ENCODE data around the gene IGF1R.
"Not testable (repeated sequence)": the region's sequence is repeated elsewhere in the genome, so short reads cannot be mapped to it uniquely, and the experiment has no call there.

Gene IGF1R

DNA sequence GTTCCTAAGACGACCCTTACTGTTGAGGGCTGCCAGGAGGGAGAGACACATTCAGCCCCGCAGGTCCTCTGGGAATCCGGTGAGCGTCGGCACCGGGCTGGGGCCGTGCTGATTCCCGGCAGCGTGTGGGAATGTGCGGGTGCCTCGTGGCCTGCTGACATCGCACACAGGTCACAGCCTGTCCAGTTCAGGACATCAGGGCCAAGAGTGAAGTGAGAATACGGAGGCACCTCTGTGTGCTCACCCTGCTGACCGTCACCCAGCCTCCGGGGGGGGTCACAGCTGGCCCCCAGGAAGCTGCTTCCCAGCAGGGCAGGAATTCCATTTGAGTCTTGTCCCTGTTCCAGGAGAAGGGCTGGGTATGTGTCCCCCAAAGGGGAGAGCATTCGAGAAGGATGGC is 305.6 kb downstream of the IGF1R start:
- DNase-seq, result no peak

GRCh38 chr15:98954411-98954810 is 306.1 kb downstream of the IGF1R start:
- DNase-seq, result no peak

- no peak for DNase-seq
Measured at GRCh38 chr15:98955331-98955730, 307.0 kb downstream of the IGF1R start.

GRCh38 chr15:98955961-98956723 is 307.8 kb downstream of the IGF1R start:
- DNase-seq, result no peak

DNA sequence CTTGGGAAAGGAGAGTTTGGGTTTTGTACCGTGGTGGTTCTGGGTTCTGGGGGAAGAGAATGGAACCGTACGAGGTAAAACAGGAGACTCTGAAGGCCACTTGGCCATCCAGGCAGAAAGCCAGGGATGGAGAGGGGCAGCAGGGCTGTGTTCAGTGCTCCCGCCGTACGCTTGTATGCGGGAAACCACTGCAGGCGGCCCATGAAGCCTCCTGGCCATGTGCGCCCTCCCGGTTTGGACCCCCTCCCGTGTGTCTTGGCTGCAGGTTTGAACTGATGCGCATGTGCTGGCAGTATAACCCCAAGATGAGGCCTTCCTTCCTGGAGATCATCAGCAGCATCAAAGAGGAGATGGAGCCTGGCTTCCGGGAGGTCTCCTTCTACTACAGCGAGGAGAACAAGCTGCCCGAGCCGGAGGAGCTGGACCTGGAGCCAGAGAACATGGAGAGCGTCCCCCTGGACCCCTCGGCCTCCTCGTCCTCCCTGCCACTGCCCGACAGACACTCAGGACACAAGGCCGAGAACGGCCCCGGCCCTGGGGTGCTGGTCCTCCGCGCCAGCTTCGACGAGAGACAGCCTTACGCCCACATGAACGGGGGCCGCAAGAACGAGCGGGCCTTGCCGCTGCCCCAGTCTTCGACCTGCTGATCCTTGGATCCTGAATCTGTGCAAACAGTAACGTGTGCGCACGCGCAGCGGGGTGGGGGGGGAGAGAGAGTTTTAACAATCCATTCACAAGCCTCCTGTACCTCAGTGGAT is 308.6 kb downstream of the IGF1R start:
- no peak for DNase-seq

- DNase-seq, result no peak
Measured at GRCh38 chr15:98957655-98958054, 309.3 kb downstream of the IGF1R start.

DNA sequence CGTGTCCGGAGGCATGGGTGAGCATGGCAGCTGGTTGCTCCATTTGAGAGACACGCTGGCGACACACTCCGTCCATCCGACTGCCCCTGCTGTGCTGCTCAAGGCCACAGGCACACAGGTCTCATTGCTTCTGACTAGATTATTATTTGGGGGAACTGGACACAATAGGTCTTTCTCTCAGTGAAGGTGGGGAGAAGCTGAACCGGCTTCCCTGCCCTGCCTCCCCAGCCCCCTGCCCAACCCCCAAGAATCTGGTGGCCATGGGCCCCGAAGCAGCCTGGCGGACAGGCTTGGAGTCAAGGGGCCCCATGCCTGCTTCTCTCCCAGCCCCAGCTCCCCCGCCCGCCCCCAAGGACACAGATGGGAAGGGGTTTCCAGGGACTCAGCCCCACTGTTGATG is 309.7 kb downstream of the IGF1R start:
- no peak for DNase-seq

DNA sequence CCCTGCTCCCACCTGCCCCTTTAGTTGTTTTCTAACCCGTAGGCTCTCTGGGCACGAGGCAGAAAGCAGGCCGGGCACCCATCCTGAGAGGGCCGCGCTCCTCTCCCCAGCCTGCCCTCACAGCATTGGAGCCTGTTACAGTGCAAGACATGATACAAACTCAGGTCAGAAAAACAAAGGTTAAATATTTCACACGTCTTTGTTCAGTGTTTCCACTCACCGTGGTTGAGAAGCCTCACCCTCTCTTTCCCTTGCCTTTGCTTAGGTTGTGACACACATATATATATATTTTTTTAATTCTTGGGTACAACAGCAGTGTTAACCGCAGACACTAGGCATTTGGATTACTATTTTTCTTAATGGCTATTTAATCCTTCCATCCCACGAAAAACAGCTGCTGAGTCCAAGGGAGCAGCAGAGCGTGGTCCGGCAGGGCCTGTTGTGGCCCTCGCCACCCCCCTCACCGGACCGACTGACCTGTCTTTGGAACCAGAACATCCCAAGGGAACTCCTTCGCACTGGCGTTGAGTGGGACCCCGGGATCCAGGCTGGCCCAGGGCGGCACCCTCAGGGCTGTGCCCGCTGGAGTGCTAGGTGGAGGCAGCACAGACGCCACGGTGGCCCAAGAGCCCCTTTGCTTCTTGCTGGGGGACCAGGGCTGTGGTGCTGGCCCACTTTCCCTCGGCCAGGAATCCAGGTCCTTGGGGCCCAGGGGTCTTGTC is 310.7 kb downstream of the IGF1R start:
- no peak for DNase-seq

DNA sequence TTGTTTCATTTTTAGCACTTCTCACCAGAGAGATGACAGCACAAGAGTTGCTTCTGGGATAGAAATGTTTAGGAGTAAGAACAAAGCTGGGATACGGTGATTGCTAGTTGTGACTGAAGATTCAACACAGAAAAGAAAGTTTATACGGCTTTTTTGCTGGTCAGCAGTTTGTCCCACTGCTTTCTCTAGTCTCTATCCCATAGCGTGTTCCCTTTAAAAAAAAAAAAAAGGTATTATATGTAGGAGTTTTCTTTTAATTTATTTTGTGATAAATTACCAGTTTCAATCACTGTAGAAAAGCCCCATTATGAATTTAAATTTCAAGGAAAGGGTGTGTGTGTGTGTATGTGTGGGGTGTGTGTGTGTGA is 311.3 kb downstream of the IGF1R start:
- no peak for DNase-seq

GRCh38 chr15:98960555-98961050 is 312.3 kb downstream of the IGF1R start:
- DNase-seq, result no peak

- no peak for DNase-seq
Measured at GRCh38 chr15:98963444-98963843, 315.1 kb downstream of the IGF1R start.

GRCh38 chr15:98964466-98965133 is 316.3 kb downstream of the IGF1R start:
- DNase-seq, result no peak

- not testable (repeated sequence) for DNase-seq
Measured at GRCh38 chr15:98965134-98965491, 316.8 kb downstream of the IGF1R start.

GRCh38 chr15:98965597-98965996 is 317.3 kb downstream of the IGF1R start:
- DNase-seq, result no peak

GRCh38 chr15:98966091-98966787 is 317.9 kb downstream of the IGF1R start:
- DNase-seq, result no peak

DNA sequence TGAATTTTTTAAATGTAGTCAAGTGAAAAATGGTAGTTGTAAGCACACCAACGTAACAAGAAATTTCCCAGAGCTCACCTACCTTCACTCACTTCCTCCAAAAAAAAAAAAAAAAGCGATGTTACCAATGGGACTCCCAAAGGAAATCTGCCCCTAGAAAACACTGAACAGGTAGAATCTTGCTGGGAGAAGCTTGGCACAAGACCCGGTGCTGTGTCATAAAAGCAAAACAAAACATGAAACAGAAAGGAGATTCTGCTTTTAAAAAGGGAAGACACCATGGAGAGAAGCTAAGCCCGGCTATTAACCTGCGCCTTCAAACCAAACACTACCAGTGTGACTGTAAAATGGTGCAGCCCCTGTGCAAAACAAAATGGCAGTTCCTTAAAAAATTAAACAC is 318.8 kb downstream of the IGF1R start:
- DNase-seq, result no peak

GRCh38 chr15:98967916-98968315 is 319.6 kb downstream of the IGF1R start:
- DNase-seq, result no peak

DNA sequence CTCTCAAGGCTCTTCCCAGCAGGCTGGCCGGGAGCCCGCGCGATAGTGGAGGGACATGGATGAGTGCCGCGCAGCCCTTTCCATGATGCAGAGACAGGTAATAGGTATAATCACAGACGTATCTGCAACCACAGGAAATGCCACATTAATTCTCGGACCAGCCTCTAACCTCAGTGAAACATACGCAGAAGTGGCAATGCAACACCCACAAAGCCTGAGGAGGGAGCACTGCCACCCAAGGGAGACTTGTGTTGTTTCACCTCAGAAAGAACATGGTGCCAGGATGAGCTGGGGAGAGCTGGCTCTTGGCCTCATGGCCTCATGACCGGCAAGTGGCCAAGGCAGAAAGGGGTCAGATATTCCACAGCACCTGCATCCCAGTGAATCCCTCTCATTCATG is 320.2 kb downstream of the IGF1R start:
- no peak for DNase-seq

DNA sequence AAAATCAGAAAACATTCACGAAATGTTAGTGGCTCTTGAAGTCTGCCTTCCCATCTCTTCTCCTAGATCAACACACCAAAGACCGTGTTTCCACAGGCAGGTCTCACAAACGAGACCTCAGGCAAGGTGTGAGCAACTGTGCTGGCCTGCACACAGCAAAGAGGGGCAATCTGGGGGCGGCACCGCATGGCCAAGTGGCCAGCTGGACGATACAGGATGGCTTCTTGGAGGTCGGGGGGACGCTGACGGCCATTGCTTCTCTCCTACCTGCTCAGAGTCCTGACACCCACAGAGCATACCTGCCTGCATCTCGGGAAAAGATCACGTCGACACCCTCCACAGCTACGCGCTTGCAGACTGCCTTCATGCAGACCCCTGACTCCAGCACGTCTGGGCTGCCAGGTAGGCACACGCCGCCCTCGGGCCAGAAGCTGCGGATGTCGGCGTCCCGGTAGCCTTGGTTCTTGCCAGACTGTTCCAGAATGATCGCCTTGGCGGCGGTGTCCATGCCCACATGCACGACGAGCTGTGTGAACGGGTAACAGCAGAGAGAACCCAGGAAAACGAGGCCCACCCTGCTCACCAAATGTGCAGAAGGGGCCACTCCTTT is 320.9 kb downstream of the IGF1R start:
- DNase-seq, result no peak

DNA sequence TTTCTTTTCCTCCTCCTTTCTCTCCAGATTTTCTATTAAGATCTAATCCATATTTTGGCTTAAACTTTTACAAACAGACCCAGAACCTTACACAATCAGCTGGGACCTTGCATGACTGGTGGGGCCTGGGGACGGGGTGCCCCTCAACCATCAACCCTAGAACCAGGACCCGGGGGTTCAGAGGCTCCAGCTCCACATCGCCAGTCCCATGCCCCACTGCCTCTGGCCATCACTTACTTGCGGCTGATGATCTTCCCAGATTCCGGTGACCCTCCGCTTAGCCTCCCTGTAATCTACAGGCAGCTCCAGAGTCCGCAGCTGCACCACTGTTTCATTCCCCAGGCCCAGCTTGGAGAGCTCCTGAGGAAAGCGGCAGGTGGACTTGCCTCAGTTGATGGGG is 322.5 kb downstream of the IGF1R start:
- DNase-seq, result no peak

GRCh38 chr15:98976500-98976899 is 328.2 kb downstream of the IGF1R start:
- DNase-seq, result no peak

GRCh38 chr15:98977441-98977840 is 329.1 kb downstream of the IGF1R start:
- no peak for DNase-seq
